Renal pelvis (tissue), 4 donors: Measurements from ENCODE around the gene DUSP15. TPM values are rescaled to one million over a fixed set of nuclear protein-coding genes. Genes with fewer than 3 reads are reported as not detected.
"Not testable (repeated sequence)": the region's sequence is repeated elsewhere in the genome, so short reads cannot be mapped to it uniquely, and the experiment has no call there.

Experiments used
- DNase-seq: peaks from one replicate; pipeline ENCODE4 v3.0.0-alpha.2; 2013
- polyA plus RNA-seq, 3 donors: library from polyadenylated mRNA; unstranded; fragments of 120-200 nt; gene quantifications; one replicate each; pipeline ENCODE4 v1.2.1, GENCODE V29; 2013; ENCODE audit not compliant: insufficient read length in 3 of 3

The DUSP15 gene
- polyA plus RNA-seq, 3 donors, result 17.9 to 23.0 (median 20.7) TPM

DNA sequence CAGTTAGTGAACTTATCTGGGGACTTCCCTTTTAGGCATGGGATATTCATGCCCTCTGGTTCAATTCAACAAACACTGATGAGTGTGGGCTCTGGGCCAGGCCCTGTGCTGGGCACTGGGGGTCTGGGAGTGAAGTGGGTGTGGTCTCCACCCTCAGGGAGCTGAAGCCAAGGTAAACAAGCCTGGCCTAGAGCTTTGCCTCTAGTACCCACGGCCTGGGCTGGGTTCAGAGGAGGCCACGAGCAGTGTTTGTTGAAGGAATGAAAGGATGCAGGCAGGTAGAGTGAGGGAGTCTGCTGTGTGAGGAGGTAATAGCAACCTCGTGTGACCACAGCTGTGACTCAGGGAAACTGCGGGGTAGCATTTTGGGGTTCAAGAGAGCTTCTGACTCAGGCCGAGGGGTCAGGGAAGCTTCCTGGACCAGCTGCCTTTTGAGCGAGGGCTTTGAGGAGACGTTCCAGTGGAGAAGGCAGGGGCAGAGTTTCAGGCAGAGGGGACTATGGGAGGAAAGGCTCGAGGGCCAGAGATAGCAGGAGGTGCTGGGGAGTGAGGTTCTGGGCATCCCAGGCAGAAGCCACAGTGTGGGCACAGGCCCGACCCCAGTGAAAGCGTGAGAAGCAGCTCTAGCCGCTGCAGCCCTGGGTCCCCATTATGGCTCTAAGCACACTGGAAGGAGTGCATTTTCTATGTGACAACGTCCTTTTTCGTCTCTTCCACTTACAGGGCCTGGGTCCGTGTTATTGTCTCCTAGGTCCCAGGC lies 45.6 kb downstream of the DUSP15 start:
- no peak for DNase-seq

DNA sequence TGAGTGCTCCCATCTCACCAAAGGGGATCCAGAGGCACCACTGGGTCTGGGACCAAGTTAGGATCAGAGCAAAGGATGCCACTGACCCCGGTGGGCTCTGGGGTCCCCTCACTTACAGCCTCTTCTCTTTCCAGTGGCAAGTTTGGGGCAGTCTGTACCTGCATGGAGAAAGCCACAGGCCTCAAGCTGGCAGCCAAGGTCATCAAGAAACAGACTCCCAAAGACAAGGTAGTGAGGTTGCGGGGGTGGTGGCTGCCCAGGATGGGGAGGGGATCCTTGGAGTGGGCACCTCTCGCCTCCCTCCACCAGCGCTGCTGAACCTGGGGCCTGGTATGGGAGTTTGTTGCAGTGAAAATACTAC lies 46.2 kb downstream of the DUSP15 start:
- no peak for DNase-seq

DNA sequence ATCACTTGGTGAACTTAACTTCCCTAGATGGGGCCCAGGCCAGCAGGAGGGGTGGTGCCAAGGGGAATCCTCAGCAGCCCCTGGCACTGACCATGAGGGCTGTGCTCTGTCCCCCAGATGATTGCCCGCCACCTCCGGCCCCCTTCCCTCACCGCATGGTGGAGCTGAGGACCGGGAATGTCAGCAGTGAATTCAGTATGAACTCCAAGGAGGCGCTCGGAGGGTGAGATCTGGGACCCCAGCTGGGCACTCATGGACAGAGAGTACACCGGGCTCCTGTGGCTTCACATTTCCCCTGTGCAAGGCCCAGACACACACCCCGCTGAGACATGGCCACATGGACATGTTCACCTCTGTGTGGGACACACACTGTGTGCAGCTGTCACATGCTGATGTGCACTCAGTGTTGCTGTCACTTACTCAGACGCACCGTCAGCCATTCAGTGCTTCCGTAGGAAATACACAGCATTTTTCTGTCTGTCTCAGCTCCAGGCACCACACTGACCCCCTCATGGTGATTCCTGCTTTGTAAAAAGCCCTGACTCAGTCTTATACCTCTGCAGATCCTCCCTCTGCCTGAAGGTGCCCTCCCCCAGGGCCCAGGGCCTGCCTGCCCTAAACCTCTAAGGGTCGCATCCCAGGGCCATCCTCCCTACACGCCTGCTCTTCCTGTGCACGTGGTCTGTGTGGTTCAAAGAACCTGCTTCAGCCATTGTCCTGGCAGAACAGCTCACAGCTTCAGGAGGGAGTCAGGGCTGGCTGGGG lies 46.8 kb downstream of the DUSP15 start:
- no peak for DNase-seq

DNA sequence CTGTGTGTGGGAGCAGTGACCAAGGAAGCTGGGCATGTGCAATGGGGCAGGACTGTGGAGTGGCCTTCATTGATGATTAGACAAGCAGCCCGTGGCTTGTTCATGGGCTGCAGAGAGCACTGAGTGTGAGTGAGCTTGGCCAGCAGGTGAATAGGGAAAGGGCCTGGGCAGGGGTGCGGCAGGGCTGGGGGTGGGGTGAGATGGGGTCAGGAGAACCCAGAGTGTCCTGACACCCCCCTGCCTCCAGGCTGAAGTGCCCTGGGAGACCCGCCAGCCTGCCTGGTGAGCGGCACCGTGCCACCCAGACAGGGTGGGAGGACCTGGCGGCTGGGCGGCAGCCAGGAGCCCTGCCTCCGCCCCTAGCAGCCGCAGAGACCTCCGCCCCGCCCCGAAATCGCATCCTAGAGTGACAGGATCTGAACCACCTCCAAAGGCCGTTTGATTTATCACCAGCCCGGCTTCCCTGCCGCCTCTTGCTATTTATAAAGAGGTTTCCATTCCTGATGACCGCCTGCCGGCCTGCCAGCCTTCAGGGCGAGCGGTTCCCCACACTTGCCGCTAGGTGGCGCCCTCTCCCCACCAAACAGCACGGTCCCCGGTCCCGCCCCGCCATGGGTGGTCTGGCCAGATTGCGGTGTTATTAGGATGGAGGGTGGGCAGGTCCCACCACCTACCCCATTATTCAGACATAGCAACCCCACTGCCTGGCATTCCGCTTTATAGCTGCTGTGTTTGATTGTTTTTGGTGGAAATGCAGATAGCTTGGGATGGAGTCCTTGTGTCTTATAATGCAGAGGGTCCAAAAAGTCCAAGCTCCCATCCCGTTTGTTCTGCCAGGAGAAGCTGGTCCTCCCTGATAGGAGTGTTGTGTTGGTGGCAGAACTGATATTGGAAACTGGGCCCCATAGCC lies 47.7 kb downstream of the DUSP15 start:
- DNase-seq, result peak; percentile 87

GRCh38 chr20:31821427-31821826 lies 48.9 kb downstream of the DUSP15 start:
- no peak for DNase-seq

GRCh38 chr20:31820228-31820627 lies 50.1 kb downstream of the DUSP15 start:
- no peak for DNase-seq

GRCh38 chr20:31819083-31819784 lies 51.1 kb downstream of the DUSP15 start, which contains the start of gene MYLK2:
Gene MYLK2 (plus strand): TSS chr20:31819356. CDS start chr20:31819581, 225 bp downstream.
- no peak for DNase-seq

GRCh38 chr20:31818376-31818908 lies 51.9 kb downstream of the DUSP15 start:
- DNase-seq, result no peak

DNA sequence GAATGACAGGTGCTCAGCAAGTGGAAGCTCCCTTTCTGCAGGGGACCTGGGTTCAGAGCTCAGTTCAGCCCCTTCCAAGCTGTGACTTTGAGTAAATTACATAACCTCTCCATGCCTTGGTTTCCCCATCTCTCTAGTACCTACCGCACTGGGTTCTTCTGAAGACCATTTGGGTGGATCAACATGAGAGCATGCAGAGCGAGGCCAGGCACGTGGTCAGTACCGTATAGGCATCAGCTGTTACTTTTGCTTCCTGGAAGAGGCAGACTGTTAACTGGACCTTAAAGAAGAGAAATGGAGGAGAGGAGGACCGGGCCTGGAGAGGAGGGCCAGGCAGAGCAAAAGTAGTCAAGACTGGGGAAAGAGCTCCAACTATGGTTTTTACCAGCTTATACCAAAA lies 52.9 kb downstream of the DUSP15 start:
- no peak for DNase-seq

DNA sequence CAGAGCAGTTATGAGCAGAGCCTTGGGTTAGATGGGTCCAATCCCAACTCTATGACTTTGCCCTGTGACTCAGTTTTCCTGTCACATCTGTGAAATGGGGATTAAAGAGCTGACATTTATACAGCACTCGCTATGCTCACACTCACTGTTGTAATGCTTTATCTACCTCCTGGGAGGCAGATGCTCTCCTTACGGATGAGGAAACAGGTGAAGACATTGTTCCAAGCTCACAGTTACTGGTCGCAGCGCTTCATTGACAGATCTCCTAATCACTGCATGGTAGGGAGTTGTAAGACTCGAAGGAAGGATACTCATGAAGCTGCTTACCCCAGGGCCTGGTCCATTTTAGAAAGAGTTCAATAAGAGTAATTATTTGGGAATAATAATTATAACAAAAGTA lies 54.1 kb downstream of the DUSP15 start:
- DNase-seq, result no peak

- DNase-seq, result no peak
Measured at GRCh38 chr20:31815408-31816188, 54.7 kb downstream of the DUSP15 start.

- not testable (repeated sequence) for DNase-seq
Measured at GRCh38 chr20:31814142-31814541, 56.2 kb downstream of the DUSP15 start.

- DNase-seq, result no peak
Measured at GRCh38 chr20:31813611-31814010, 56.7 kb downstream of the DUSP15 start.

- DNase-seq, result peak; percentile 57
Measured at GRCh38 chr20:31811796-31812728, 58.3 kb downstream of the DUSP15 start.

- DNase-seq, result no peak
Measured at GRCh38 chr20:31811198-31811597, 59.1 kb downstream of the DUSP15 start.
